Limb (tissue), 2 donors: ENCODE data around the gene TAP1.
A peak's percentile ranks its signal among the peaks of the same experiment; 100 is the strongest.

ENCODE experiments used
- DNase-seq, 2 donors: peaks; one replicate each; pipeline ENCODE4 v3.0.0-alpha.2; 2016; ENCODE audit errors: extremely low spot score in 2 of 2

TAP1 gene

DNA sequence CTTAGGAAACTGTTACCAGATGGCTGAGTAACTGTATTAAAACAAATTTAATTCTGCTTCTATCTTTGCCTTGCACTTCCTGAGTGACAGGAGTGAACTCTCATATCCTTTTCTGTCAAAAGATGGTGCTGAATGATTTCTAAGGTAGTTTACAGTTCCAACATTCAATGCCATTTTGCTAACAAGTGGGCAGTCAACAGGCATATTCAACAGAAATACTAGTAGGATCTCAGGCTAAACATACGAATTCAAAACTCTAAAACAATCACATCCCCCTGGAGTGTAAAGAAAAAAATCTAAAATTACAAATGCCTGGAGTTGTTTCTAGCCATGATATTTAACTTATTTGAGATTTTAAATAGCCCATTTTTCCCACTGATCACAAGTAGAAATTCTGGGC lies 7.2 kb upstream of the TAP1 start:
- DNase-seq: no peak

DNA sequence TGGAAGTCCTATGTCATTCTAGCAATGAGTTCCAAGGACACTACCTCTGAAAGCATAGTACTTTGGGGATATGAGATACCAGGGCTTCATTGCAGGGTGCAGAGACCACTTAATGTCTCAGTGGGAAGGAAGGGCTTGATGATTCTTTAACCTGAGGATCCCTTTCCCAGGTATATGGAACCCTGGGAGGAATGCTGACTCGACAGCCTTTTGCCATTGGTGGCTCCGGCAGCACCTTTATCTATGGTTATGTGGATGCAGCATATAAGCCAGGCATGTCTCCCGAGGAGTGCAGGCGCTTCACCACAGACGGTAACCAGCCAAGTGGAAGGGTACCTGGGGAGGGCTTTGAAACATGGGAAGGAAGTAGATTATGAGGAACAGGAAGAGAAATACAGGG lies 4.7 kb upstream of the TAP1 start:
- DNase-seq: no peak

DNA sequence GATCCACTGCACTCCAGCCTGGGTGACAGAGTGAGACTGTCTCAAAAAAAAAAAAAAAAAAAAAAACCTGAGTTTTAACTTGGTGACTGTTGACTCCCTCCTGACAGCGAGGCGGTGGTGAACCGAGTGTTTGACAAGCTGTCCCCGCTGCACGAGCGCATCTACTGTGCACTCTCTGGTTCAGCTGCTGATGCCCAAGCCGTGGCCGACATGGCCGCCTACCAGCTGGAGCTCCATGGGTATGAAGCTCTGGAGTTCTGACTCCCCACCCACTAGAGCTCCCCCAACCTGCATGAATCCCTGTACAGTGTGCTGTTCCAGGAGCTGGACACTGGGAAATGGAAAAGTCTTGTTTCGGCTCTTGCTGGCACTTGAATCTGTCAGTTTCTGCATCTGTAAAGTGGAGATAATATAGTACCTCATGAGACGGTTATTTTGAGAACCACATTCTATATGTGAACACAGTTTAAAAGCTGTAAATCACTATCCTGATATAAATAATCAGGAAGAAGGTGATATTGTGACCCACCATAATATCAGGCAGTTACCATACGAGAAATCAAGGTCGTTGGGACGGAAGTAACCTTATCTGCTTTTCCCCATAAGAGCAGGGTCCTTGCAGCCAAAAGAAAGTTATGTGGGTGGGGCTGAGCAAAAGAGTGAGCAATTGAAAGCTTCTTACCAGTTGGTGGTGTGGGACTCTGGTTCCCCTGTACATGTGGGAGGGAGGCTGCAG lies 3.8 kb upstream of the TAP1 start:
- no peak for DNase-seq

DNA sequence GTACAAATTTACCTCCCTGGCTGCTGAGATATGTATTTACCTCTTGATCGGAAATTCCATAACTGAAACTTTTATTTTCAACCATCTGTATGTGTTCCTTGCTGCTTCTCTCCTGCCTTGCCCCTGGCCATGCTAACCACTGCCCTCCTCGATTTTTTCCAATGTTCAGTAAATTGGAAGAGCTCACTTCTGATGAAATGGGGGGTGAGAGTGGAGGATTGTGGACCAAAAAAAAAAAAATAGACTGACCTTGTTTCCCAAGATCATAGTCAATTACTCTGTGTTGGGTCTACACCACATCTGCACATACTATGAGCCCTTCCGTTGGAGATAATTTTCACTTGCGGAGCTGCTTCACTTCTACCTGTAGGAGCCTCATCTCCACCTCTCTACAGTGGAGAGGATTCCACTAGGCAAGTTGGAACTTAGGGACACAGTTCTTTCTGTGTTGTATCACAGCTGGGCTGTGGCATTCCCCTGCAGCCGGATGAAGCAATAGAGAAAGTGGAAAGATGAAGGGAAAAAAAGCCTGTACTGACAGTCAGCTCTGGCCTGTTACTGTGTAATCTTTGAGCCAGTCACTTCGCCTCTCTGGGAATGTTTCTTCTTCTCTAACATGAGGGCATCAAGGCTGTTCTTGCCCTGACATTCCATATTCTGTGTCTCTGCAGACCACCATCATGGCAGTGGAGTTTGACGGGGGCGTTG lies 2.1 kb upstream of the TAP1 start:
- DNase-seq: no peak

DNA sequence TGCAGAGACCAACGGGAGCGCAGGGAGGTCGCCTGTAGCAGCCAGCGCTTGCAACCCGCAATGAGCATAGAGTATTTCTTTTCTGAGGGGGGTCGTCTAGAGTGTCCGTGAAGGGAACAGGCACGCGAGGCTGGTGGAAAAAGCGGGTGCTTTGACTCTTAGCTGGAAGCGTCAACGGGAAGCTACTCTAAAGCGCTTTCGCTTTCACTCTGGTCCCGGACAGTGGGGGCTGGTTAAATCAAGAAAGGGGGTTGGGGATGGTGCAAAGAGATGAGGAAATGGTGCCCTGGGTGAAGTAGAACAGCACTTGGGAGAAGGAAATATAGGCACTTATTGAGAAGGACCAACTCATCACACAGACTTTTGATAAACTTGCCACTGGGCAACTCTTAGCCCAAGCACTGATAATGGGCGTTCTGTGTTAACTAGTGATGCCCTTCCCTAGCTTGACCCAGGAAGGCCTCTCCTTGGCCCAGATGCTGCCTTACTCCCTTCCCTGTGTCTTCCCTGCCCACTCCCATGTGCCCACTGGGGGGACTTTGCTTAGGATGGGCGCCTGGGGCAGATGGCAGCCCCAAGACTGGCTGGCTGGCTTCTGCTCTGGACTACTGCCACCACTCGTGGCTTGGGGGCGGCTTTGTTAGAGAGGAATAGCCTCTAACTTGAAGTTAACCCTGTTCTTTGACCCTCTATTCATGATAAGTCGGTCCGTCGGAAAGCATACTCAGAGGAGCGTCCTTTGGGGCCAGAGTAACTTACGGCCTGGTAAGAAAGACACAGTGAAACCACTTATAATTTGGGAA lies 1.1 kb upstream of the TAP1 start:
- no peak for DNase-seq

DNA sequence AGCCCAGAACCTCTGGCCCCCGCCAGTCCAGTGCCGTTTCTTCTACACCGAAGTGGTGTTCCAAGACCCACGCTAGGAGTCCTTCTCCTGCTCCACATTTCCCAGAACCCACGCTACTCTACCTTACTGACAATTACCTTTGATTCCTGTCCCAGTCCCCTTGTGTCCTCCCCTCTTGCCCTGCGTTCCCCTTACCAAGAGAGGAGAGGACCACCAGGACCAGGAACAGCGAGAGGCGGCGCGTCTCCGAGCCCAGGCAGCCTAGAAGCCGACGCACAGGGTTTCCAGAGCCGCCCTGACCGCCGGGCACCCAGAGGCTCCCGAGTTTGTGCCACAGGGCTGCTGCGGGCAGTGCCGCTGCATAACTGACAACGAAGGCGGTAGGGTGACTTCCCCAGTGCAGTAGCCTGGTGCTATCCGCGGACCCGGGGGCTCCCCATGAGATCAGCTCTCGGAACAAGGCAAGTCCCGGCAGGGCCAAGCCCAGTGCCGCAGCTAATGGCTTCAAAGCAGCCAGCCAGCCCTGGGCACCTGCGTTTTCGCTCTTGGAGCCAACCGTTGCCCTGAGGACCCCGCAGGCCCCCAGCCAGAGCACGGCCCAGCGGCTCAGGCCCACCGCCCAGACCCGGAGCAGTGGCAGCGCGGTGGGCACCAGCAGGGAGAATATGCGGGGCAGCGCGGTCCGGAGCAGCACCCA lies 512 bp downstream of the TAP1 start:
- no peak for DNase-seq

DNA sequence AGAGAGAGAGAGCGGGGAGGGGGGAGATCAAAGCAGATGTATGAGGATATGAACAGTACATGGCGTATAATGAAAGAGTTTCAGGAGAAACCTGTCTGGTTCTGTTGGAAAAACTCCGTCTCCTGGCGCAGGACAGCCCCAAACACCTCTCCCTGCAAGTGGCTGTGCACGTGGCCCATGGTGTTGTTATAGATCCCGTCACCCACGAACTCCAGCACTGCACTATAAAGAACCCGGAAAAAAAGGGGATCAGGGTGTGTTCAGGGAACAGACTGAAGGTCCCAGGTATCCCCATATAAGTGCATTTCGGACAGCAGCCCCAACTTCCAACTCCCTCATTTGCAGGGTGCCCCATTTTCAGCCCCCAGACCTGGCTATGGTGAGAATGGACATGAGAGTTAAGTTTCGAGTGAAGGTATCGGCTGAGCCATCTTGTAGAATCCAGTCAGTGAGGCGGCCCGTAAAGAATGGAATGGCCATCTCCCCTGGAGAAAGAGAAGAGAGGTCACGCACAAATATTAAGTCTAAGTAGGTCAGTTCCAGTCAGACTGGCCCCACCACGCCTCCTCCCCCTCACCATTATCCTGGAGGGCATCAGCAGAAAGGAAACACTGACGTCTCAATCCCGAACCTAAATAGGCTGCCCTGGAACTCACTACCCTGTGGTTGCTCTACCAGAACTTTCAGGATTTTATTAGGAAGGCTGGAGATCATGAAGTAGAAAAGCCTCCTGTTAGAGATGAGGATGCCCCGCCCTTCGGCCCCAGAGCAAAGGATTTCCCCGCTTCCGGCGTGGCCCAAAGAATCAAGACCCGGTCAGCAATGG lies 1.3 kb downstream of the TAP1 start:
- DNase-seq: no peak

DNA sequence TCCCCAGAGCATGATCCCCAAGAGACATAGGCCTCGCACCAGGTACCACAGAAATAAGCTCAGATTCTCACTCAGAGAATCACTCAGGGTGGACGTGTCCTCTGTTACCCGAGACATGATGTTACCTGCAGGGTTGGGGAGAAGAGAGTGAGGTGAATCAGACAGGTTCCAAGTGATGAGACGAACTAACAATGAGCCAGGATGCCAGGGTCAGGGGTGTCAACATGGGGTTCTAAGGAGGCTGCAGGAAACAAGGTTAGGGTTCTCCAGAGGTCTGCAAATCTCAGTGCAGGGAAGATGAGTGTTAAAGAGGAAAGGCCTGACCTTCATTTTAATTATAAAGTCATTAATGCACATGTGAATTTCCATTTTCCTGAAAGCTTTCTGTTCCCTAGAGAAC lies 2.5 kb downstream of the TAP1 start:
- no peak for DNase-seq

DNA sequence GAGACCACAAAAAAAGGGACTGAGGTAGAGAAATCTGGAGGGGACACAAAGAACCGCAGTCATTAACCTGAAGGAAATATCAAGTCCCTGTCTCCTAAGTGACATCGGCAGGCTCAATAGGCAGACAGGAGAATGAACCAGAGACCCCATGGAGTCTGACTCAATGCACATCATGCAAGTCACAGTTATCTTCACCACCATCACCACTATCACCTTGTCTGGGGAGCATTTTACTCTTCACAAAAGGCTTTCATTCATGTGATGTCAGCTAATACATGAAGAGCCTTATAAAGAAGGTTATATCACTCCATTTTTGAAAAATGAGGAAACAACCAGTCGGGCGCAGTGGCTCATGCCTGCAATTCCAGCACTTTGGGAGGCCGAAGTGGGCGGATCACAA lies 4.4 kb downstream of the TAP1 start:
- DNase-seq: no peak

DNA sequence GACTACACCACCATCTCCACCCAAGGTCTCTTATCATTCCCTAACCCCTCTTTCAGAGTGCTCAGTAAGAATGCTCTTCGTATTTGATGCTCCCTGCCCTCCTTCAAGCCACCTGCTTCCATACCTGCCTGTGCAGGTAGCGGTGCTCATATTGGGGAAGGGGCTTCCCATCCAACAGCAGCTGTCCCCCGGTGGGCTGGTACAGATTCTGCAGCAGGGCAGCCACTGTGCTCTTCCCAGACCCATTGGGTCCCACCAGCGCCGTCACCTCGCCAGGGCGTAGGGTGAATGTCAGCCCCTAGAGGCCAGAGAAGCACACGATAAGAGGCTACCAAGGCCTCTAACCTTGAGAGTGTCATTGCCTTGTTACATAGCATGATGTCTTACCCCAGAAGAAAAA lies 5.7 kb downstream of the TAP1 start:
- DNase-seq: no peak

DNA sequence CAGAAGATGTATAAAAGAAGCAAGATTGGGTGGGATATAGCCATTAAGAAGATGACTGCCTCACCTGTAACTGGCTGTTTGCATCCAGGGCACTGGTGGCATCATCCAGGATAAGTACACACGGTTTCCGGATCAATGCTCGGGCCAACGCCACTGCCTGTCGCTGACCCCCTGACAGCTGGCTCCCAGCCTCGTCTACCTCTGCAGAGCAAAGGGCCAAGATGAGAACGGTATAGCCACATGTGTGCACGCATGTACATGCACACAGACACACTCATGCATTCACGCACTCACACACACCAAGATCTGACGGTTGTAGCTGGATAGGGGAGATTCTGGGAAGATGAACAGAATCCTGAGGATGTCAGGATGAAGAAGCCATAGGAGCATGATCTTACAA lies 6.5 kb downstream of the TAP1 start:
- no peak for DNase-seq

DNA sequence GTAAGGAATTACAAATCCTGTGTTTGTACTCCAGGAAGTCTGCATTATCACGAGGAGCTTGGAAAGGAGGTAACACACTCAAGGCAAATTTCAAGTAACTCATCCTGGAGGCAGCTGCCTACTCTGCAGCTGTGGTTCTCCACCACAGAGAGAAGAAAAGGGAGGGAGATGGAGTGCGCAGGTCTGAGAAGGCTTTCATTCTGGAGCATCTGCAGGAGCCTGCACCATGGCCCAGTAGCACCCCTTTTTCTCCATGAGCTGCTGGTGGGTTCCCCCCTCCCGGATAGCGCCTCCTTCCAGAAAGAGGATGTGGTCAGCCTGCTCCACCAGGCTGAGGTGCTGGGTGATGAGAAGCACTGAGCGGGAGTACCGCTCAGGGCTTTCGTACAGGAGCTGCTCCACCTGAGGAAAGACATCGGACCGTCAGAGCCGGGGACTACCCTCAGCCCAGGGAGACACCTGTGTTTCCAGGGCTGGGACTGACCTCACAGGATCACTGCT lies 8.1 kb downstream of the TAP1 start:
- no peak for DNase-seq

DNA sequence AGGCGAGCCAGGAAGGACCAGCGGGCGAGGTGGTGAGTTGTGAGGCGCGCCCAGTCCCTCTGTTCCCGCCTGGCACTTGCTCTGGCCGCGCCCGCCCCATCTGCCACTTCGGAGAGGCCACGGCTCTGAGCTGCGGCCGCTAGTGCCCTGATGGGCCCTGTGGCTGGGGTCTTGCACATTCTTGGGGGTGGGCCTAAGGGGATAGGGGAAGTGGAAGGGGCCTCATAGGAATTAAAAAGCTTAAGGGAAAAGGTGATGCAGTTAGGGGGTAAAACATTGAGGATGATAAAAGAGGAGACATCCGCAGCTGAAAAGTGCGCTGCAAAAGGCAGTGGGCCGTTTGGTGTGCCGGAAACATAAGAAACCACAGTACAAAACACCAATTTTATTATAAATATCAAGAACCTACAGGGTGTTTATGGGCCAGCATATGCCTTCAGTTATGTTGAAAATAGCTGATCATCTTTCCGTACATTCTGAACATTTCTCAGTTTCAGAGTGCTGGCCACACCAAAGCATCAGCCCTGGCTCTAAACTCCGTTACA lies 8.6 kb downstream of the TAP1 start:
- no peak for DNase-seq

DNA sequence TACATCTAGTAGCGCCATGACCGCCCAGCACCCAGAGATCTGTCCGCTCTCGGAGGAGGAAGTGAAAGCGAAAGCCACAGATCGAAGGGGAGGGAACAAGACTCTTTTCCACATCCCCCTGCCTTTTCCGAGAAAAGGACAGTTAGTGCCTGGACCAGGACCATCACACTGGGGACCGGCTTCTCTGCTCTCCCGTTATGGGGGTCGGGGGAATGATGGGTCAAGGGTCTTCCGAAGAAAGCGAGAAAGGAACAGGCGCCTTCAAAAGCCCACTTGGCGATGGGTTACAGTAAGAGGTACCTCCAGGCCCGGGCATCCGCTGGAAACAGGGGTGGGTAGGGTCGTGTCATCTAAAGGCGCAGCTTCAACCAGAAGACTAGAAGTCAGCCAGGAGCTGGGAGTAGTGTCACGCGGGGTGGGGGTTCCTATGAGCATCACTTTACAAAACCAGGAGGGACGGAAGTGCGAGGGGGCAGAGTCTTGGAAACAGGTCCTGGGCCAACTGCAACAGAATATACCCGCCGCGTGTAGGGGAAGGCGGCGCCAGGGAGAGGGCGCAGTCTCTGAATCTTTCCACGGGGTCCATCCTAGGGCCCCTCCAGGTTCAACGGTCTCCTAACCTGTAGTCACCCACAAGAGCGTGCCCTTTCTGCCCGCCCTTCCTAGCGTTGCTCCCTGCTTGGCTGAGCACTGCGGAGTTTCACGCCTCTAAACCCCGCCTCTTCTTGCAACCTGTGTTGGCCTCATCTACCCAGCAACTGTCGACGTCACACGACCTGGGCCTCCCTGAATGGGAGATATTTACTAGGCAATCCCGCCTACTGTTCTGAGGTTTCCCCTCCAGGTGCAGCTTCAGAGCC lies 9.3 kb downstream of the TAP1 start, which contains the start of gene PSMB8:
Gene PSMB8, minus strand, starts transcription at position 69 of the 860 bp plus-strand sequence. Its CDS starts 51 bp downstream, at position 18.
- peak; percentile 91 to 93 for DNase-seq

DNA sequence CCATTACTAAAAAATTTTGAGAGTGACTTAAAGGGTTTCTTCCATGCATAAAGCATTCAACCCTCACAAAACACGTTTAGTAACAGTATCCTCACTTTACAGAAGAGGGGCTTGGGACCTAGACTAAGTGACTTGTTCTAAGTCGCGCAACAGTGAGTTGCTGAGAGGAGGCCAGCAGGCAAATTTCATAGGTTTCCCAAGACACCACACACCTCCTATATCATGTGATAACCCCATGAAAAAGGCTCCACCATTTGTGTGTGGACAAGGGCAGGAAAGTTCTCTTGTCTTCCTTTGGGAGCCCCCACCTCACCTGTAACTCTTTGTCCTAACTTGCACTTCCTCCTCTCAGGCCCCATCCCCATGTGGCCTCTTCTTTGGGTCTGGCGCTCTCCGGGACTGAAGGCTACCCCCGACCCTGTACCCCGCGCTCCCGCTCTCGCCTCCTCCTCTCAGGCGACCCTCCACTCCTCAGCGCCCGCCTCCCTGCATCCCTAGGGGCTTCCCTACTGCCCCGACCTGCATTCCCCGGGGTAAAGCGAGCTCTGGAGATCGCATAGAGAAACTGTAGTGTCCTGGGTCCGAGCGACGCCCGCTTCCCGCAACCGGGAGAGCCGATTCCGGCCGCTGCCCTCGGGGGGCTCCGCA lies 10.0 kb downstream of the TAP1 start:
- DNase-seq: no peak

DNA sequence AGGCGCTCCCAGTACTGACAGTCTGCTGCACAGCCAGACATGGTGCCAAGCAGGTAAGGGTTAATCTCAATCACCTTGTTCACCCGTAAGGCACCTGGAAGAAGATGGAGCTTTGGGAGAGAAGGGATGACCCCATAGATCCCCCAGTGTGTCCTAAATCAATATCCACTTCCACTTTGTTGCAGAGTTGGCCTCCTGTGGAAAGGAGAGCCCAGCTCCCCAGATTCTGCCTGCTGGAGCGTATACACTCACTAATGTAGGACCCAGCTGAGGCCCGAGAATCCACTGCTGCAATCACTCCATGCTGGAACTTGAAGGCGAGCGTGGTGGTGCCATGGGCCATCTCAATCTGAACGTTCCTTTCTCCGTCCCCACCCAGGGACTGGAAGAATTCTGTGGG lies 10.8 kb downstream of the TAP1 start:
- no peak for DNase-seq

DNA sequence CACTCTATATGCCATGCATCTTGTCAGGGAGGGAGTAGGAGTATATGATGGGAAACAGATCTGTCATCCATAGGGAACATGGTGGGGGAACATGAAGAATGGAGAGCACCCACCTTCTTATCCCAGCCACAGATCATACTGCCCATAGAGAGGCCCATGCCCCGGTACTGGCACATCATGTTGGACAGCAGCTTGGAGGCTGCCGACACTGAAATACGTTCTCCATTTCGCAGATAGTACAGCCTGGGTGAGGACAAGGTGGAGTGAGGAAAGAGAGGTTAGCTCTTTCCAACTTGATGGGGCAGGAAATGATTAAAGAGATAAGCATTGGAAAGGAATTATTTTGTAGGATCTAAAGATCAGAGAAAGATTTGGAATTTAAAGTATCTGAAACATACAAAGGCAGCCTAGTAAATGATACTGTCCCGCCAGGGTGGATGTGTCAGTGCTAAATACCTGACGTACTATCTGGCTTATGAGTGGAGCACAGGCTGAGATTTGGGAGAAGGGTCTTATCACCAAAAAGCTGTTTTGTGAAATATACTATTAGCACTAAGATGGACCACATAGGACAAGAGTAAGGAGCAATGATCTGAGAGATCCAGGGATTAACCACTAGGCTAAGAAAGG lies 11.4 kb downstream of the TAP1 start:
- no peak for DNase-seq

DNA sequence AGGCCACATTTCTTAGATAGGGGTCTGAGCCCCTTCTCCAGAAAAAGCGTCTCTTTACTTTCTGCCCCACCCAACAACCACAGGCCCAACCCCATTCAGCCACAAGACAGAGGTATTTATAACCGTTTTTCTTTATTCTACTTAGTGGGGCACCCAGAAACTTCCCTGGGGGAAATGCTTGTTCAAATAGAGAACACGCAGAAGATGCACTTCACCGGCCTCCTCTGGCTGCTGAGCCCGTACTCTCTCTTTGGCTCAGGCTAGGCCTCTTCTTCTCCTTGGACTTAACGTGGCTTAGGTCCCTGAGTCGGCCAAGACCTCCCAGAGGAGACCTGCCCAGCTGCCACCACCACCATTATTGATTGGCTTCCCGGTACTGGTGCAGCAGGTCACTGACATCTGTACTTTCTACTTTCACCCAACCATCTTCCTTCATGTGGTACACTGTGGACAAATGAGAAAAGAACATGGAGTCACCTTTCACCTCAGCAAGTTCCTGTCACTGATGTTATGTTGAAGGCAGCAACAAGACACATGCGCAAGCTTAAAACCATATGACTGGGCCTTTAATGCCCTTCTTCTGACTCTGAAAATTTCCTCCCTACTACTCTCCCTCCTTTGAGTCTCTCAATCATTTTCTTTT lies 12.8 kb downstream of the TAP1 start:
- no peak for DNase-seq
